Measurements from ENCODE around the gene NAIF1. TPM values are rescaled to one million over a fixed set of nuclear protein-coding genes. Genes with fewer than 3 reads are reported as not detected.

Gene NAIF1
- total RNA-seq, 1 donor from 2014 or later, result 11.8 TPM

DNA sequence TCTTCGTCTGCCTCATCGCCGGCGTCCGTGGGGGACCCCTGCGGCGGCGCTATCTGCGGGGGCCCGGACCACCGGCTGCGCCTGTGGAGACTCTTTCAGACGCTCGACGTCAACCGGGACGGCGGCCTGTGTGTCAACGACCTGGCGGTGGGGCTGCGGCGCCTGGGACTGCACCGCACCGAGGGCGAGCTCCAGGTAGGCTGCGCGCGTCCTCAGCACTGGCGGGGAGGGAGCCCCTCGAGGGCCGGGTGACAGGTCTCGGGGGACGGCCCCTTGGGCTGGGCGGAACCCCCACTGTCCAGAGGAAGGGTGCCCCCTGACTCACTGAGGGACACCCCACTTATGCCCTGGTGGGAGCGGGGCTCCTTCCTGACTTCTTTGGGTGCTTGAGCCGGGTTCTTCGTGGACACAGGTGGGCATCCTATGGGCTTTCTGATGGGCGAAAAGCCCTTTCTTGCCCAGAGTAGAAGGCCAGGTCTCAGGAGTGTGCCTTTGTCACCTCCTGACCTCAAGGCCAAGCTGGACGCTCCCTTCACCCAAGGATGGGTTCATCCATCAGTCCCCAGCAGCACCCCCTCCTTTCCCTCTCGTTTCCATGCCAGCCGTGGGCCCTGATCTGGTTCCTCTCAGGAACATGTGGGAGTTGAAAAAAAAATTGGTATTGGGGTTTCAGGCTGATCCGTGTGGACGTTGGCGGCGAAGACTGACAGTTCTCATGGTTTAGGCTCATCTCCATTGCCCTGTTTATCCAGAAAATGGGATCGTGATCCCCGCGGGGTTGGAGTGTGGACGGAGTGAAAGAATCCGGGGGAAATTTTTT lies 1.5 kb upstream of the NAIF1 start:
- intact Hi-C loops (cut with DNase I), result no loop called here
- peaks cover 56% of the 10 kb centered on the region for H3K4me1 ChIP-seq

DNA sequence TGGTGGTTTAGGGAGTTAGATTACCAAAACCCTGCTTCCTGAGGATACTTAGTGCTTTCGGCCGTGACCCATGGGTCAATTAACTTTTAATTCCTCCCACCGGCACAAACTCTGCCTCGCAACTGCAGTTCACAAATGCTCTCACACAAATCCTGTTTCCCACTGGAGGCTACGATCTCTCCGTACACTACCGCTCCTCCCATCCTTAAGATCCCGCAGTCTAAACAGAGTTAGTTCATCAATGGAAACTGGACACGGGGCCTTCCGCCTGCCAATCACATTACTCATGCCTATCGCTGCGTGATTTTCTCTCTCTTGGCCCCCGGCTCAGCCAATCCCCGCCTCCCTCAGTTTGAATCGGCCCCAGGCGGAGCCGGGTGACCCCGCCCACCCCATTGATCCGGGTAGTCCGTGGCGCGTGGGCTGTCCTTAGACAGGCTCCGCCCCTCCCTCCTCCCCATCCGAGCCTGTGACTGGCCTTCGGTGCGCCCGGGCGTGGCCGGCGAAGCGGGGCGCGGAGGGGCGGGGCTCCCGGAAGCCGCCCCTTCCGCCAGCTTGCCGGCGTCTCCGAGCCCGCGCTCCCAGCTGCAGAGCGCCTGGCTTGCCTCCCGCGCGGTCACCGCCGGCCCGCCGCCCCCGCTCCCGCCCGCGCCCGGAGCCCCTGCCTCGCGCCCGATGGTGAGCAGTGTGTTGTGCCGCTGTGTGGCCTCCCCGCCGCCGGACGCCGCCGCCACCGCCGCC lies 695 bp upstream of the NAIF1 start, which contains the start of gene SLC25A25:
SLC25A25 (plus strand) TSS at position 588 of the 741 bp plus-strand sequence; CDS start at position 676, 88 bp downstream.
- peak within 1 kb of the TSS; percentile 97 for H3K4me3 ChIP-seq
- TF ChIP-seq, protein P1, sequence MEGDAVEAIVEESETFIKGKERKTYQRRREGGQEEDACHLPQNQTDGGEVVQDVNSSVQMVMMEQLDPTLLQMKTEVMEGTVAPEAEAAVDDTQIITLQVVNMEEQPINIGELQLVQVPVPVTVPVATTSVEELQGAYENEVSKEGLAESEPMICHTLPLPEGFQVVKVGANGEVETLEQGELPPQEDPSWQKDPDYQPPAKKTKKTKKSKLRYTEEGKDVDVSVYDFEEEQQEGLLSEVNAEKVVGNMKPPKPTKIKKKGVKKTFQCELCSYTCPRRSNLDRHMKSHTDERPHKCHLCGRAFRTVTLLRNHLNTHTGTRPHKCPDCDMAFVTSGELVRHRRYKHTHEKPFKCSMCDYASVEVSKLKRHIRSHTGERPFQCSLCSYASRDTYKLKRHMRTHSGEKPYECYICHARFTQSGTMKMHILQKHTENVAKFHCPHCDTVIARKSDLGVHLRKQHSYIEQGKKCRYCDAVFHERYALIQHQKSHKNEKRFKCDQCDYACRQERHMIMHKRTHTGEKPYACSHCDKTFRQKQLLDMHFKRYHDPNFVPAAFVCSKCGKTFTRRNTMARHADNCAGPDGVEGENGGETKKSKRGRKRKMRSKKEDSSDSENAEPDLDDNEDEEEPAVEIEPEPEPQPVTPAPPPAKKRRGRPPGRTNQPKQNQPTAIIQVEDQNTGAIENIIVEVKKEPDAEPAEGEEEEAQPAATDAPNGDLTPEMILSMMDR (IDR thresholded peaks at IDR 0.05), result no peak
- H3K9me3 ChIP-seq, result no peaks in the 10 kb centered on the region
- peaks cover 49% of the 10 kb centered on the region for H3K4me1 ChIP-seq
- no peaks in the 10 kb centered on the region for H3K36me3 ChIP-seq
- ATAC-seq, result peak; percentile 95
- H3K27me3 ChIP-seq, result no peaks in the 10 kb centered on the region
- DNase-seq, result peak; percentile 100
- peak within 1 kb of the TSS; percentile 99 for H3K27ac ChIP-seq
- intact Hi-C loops (cut with DNase I), result no loop called here

More for the DNA sequence above, 1.5 kb upstream of the NAIF1 start:
- Histone ChIP-seq H3K9me3 (no peaks in the 10 kb centered on the region), H3K4me3 (peak overlapping the region; percentile 97), H3K27ac (peak overlapping the region; percentile 87), H3K27me3 (no peaks in the 10 kb centered on the region), H3K36me3 (no peaks in the 10 kb centered on the region)
- TF ChIP-seq, protein P1 (IDR thresholded peaks at IDR 0.05), result no peak
- ATAC-seq, result no peak
- peak; percentile 79 for DNase-seq

DNA sequence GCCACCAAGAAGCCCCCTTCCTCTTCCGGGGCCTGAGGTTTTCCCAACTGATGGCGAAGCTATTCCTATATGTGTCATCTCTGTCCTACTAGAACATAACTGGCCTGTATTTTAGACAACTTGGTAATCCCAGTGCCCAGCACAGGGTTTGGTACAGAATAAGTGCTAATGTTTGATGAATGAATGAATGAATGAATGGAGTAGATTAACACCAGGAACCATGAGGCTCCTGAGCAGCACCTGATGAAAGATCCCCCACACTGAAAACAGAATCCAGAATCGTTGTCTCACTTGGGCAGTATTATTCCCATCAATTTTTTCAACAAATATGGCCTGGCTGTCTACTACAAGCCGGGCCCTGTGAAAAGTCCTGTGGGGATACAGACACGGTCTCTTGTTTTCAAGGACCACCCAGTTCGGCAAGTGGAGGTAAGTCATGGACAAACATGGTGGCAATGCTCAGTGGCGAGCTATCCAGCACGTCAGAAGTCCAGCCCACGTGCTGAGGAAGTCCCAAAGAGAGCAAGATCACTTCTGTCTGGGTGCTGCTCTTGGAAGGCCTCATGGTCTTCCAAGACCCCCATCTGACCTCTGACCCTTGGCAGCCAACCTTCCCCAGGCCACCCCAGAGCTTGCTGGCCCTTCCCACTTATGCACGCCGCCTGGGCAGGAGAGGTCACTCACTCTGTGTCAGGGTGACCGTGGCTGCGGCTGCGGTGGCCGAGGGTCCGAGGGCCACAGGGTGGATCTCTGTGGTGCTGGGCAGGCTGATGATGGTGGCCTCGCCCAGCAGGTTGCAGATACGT lies 1.0 kb downstream of the NAIF1 start:
- peak overlapping the region; percentile 97 for H3K4me3 ChIP-seq
- TF ChIP-seq, protein P1 (IDR thresholded peaks at IDR 0.05), result no peak
- intact Hi-C loops (cut with DNase I), result no loop called here
- H3K27ac ChIP-seq, result peak overlapping the region; percentile 99
- no peaks in the 10 kb centered on the region for H3K36me3 ChIP-seq
- no peak for ATAC-seq
- H3K9me3 ChIP-seq, result no peaks in the 10 kb centered on the region
- H3K4me1 ChIP-seq, result peaks cover 49% of the 10 kb centered on the region
- no peaks in the 10 kb centered on the region for H3K27me3 ChIP-seq
- DNase-seq, result peak; percentile 73

- intact Hi-C loops (cut with DNase I), result no loop called here
- Histone ChIP-seq H3K4me1 (peaks cover 48% of the 10 kb centered on the region), H3K27ac (no peak overlapping the region), H3K27me3 (no peaks in the 10 kb centered on the region), H3K36me3 (no peaks in the 10 kb centered on the region), H3K4me3 (no peak overlapping the region), H3K9me3 (no peaks in the 10 kb centered on the region)
- ATAC-seq (no peak), DNase-seq (no peak)
- TF ChIP-seq, protein P1 (IDR thresholded peaks at IDR 0.05), result no peak
Measured at GRCh38 chr9:128062846-128063831, 4.0 kb downstream of the NAIF1 start.

Data from upper lobe of right lung (tissue), 1 donor.